NCI-H2029 (cell line): ENCODE results near the gene RIMBP3B.
"Not testable (repeated sequence)": the region's sequence is repeated elsewhere in the genome, so short reads cannot be mapped to it uniquely, and the experiment has no call there.

Experiments
- DNase-seq: peaks from one replicate; lab custom pipeline; 2025; lab: John Stamatoyannopoulos, UW

Gene RIMBP3B, protein sequence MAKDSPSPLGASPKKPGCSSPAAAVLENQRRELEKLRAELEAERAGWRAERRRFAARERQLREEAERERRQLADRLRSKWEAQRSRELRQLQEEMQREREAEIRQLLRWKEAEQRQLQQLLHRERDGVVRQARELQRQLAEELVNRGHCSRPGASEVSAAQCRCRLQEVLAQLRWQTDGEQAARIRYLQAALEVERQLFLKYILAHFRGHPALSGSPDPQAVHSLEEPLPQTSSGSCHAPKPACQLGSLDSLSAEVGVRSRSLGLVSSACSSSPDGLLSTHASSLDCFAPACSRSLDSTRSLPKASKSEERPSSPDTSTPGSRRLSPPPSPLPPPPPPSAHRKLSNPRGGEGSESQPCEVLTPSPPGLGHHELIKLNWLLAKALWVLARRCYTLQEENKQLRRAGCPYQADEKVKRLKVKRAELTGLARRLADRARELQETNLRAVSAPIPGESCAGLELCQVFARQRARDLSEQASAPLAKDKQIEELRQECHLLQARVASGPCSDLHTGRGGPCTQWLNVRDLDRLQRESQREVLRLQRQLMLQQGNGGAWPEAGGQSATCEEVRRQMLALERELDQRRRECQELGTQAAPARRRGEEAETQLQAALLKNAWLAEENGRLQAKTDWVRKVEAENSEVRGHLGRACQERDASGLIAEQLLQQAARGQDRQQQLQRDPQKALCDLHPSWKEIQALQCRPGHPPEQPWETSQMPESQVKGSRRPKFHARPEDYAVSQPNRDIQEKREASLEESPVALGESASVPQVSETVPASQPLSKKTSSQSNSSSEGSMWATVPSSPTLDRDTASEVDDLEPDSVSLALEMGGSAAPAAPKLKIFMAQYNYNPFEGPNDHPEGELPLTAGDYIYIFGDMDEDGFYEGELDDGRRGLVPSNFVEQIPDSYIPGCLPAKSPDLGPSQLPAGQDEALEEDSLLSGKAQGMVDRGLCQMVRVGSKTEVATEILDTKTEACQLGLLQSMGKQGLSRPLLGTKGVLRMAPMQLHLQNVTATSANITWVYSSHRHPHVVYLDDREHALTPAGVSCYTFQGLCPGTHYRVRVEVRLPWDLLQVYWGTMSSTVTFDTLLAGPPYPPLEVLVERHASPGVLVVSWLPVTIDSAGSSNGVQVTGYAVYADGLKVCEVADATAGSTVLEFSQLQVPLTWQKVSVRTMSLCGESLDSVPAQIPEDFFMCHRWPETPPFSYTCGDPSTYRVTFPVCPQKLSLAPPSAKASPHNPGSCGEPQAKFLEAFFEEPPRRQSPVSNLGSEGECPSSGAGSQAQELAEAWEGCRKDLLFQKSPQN (N-terminal part only)

DNA sequence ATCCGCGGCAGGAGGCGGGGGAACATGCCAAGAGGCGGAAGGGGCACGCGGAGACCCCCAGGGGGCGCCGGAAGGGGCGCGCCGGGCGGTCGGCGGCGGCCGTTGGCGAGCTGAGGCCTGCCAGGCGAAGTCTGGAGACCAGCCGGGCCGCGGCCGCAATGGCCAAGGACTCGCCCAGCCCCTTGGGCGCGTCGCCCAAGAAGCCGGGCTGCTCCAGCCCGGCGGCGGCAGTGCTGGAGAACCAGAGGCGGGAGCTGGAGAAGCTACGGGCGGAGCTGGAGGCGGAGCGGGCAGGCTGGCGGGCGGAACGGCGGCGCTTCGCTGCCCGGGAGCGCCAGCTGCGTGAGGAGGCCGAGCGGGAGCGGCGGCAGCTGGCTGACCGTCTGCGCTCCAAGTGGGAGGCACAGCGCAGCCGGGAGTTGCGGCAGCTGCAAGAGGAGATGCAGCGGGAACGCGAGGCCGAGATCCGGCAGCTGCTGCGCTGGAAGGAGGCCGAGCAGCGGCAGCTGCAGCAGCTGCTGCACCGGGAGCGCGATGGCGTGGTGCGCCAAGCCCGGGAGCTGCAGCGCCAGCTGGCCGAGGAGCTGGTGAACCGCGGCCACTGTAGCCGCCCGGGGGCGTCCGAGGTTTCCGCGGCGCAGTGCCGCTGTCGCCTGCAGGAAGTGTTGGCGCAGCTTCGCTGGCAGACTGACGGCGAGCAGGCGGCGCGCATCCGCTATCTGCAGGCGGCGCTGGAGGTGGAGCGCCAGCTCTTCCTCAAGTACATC is at the start of gene RIMBP3B:
RIMBP3B (plus strand) TSS at position 51 of the 767 bp plus-strand sequence; CDS start at position 159, 108 bp downstream.
- DNase-seq = not testable (repeated sequence)

DNA sequence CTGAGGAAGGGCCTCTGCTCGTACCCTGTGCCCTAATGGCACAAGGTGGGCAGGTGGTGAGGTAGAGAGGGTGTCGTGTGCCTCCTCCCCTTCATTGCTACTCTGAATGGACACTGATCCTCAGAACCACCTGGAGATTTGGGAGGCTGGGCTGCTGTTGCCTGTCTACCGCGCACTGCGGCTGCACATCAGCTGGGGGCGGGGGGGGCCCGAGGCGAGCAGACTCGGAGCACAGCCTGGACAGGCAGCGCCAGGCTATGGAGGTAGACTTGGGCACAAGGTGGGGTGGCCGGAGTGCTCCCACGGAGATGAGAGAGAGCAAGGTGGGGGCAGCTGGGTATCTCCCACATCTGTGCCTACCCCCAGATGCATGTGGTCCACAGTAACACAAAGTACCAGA is 26.0 kb upstream of the RIMBP3B start:
- DNase-seq = not testable (repeated sequence)

DNA sequence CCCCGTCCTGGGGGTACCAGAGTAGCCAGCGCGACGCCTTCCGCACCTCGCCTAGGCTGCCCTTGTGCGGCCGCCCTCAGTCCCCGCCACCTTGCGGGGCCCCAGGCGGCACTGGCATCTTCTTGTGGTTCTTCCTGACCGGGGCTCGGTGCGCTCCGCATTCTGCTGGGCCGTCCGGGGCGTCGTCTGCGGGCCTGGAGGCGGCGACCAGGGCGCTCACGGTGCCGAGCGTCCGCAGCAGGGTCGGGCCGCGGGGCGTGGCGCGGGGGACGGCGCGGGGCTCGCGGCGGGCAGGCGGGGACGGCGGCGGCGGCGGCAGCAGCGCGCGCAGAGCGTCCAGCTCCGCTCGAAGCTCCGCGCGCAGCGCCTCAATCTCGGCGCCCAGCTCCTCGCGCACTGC is 23.0 kb upstream of the RIMBP3B start:
- DNase-seq = not testable (repeated sequence)

DNA sequence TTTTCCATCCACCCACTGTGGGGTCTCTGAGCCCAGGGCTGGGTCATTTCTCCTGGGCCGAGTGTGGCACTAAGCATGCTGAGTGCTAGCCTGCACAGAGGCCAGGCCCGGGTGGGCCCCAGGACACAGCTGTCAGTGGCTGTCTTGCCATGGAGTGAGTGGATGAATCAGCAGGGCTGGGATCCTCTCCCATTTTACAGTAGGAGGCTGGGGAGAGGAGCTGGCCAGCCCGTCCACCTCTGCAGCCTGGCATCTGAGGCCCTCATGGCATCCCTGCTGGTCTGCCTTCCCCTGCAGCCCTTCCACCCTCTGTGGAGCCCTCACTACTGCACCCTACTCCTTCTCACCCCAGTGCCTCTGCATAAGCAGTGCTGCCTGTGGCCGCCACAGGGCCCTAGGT is 21.1 kb upstream of the RIMBP3B start:
- not testable (repeated sequence) for DNase-seq

DNA sequence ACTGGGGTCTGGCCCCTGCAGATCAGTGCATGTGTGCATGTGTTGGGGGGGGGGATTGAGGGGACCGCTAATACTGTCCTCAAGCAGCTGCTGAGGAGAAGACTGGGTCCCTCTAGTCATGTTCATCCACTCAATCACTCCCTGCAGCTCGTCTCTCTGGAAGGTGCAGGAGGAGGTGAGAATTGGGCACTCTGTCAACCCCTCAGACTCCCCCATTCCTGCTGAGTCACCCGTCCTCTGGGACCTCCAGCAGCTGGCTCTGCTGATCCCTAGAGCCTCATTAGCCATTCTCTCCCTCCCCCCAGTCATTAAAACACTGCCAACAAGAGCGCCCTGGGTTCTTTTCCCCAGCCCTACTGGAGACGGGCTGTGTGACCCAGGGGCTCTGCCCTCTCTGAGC is 20.5 kb upstream of the RIMBP3B start:
- not testable (repeated sequence) for DNase-seq

DNA sequence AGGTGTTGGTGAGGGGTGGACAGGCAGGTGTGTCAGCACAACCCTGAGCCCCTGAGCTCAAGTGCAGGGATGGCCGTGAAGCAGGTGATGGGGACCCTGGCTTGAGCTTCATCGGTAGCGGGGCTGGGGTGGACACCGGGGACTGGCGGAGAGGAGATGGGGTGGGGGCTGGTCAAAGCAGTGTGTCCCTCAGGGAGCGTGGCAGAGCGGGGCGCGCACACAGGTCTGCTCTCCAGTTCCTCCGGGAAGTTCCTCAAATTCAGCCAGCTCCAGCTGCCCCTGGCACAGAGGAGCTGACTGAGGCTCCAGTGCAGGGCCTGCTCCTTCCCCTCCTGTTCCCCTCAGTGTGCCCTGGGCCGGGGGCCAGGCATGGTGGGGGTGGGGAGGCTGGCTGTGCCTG is 19.7 kb upstream of the RIMBP3B start:
- DNase-seq = not testable (repeated sequence)

DNA sequence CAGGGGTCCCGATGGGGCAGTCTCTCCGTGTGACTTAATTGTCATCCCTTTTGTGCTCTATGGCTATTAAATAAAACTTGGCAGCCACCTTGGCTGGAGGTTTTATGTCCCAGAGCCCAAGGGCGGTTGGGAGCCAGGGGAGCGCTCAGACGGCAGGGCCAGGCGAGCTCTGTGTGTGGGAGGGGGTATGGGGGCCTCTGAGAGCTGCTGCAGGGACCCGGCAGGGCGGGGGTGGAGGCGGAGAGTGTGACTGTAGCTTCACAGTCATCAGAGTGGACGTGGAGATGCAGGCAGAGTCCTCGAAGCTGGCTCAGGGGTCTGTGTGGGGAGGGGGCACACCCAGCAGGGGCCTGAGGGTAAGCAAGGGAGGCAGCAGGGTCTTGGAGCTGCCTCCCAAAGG is 19.2 kb upstream of the RIMBP3B start:
- DNase-seq = not testable (repeated sequence)

DNA sequence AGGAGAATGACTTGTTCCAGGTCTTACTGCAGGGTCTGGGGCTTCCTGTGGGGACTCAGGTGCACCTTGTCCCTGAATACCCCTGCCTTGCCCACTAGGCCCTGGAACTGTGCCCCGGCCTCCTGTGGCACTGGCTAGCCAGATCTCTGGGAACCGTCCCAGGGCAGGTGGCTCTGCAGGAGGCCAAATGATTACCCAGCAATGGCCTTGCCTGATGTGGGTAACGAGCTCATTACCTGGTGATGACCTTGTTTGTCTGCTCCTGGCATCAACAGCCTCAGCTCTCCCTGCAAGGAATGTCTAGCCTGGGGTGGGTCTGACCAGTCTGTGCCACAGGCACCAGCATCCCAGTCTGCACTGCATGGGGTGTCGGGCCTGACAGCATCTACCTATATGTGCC is 18.2 kb upstream of the RIMBP3B start:
- DNase-seq = not testable (repeated sequence)

DNA sequence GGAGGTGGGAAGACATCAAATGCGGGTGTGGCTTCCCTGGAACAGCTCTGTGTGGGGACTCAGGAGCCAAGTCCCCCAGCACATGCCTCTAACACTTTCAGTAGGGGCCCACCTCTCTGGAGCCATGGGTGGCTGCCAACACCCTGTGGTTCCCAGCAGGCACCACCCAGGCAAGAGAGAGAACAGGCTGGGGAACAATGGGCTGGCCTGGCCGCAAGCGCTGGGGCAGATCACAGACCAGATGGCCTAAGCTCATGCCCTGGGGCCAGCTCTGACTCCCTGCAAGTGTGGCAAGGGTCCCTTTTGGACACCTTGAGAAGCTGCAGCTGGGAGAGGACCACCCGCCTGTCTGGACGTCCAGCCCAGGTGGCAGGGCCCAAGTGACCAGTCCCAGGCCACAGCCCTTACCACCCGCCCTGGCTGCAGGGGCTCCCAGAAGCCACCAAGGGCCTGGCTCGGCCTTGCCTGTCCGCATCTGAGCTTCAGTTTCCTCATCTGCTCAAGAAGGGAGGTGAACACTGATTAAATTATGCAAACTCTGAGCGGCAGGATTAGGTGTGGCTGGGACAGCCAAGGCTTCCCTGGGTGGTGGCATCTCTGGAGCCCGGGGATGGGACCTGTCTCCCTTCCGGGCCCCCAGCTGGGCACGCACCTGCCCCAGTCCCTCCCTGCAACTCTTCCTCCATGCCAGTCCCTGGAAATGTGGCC is 14.8 kb upstream of the RIMBP3B start:
- not testable (repeated sequence) for DNase-seq

DNA sequence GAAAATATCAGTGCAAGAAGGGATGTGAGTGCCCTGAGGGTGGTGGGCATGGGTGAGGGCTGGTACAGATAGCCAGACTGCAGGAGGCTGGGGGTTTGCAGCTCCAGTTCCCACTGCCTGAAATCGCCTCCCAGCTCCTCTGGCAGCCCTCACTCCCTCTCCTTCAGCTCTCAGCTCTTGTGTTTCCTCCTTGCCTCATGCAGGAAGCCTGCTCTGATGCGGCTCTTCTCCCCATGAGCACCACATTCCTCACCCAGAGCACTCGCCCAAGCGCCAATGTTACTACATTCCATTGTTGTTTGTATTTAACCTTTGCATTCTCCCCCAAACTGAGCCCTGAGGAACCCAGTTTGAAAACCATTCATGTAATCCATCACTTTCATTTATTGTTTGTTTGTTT is 7.7 kb upstream of the RIMBP3B start:
- not testable (repeated sequence) for DNase-seq

DNA sequence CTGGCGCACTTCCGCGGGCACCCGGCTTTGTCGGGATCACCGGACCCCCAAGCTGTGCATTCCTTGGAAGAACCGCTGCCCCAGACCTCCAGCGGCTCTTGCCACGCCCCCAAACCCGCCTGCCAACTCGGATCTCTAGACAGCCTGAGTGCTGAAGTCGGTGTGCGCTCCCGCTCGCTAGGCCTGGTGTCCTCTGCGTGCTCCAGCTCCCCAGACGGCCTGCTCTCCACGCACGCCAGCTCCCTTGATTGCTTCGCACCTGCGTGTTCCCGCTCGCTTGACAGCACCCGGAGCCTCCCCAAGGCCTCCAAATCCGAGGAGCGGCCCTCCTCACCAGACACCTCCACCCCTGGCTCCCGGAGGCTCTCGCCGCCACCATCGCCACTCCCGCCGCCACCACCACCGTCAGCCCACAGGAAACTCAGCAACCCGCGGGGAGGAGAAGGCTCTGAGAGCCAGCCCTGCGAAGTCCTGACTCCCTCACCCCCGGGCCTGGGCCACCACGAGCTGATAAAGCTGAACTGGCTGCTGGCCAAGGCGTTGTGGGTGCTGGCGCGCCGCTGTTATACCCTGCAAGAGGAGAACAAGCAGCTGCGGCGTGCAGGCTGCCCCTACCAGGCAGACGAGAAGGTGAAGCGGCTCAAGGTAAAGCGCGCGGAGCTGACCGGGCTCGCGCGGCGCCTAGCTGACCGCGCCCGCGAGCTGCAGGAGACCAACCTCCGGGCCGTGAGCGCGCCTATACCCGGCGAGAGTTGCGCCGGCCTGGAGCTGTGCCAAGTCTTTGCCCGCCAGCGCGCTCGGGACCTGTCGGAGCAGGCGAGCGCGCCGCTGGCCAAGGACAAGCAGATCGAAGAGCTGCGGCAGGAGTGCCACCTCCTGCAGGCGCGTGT is 1.2 kb downstream of the RIMBP3B start:
- not testable (repeated sequence) for DNase-seq

DNA sequence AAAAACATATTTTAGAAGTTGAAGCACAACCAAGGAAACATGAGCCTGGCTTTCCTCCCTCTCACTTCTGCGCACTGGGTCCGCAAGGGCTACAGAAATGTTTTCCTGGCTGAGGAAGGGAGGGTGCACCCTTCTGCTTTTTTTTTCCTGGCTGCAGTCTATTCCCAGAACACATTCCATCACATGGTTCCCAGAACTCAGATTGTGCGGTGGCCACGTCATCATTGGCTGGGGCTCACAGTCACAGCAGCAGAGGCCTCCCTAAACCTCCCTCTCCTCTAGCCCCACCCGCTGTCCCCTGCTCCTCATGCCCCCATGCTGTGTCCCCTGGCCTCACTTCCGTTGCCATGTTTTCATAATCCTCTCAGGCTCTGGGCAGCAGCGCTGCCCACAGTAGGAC is 5.9 kb downstream of the RIMBP3B start:
- DNase-seq = not testable (repeated sequence)

DNA sequence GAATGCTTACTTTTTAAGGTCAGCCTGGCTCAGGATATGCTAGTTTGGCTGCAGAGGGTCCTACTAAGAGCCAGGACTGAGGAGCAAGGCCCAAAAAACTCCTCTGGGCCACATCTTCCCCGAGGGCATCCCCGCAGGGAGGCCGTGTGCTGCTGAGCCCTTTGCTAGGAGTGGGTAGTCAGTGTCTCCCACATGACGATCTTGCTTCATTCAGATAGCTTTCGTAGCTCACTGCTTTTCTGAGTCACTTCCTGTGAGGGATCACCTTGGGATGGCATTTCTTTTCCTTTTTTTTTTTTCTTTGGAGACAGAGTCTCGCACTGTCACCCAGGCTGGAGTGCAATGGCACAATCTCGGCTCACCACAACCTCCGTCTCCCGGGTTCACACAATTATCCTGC is 6.5 kb downstream of the RIMBP3B start:
- not testable (repeated sequence) for DNase-seq

DNA sequence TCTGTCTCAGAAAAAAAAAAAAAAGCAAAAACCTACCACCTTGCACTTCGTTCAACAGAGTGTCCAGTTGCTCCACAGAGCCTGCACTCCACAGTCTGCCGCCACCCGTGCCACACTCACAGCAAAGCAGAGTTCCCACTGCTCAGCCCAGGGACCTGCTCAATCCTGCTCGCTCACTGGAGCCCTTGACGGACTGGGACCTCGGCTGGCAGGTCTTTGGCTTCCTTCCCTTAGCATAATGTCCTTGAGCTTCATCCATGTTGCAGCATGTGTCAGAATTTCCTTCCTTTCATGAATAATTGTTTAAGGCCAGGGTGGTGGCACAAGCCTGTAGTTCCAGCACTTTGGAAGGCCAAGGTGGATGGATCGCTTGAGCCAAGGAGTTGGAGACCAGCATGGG is 11.1 kb downstream of the RIMBP3B start:
- DNase-seq = not testable (repeated sequence)

DNA sequence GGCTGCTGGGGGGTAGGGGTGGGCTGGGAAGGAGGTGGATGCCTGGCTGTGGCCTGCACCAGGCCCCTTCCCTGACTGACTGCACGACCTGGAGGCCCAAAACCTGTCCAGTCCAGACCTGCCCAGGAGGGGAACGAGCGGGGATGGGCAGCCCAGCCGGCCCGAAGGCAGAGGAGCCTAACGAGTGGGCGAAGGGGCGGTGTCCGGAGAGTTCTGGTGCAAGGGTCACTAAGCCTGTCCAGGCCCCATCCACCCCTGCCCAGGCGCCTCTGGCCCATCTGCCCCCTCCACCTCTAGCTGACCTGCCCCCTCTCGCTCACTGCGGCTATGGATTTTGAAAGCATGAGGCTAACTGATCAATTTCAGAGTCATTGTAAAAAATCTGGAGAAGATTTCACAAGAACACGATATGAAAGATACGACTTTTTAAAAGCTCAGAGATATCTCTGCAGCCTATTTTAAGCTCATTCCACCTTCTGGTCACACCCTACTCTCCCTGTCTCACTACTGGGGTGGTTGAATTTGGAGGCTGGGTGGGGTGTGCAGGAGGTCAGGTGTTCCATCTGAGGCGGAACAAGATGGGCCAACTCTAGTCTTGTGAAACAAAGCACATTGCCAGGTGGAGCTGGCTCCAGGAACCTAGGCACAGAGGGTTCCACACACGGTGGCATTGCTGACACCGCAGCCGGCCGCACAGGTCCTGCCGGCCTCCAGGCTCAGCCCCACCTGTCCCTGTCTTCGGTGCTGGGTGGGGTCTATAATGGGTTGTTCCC is 17.8 kb downstream of the RIMBP3B start:
- DNase-seq = not testable (repeated sequence)

DNA sequence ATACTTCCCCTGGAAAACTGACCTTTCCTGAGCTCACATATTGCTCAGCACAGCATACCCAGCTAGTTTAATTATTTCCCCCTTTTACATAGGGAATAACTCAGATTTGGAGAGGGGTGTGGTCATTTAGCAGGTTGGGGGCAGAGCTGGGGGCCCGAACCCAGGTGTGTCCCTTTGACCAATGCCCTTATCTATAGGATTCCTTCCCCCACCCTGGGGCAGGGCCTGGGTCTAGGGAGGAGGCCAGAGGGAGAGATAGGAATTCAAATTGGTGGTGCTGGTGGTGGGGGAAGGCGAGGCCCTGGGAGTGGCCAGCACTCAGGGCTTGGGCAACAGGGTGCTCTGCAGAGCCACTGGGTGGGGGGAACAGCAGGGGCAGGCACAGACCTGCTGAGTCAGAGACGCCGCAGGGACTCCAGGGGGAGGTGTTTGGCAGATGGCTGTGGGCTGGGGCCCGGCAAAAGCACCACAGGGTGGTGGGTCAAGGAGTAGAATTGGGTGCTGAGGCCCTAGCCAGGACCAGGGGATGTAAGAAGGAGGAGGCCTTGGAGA is 19.3 kb downstream of the RIMBP3B start:
- not testable (repeated sequence) for DNase-seq

DNA sequence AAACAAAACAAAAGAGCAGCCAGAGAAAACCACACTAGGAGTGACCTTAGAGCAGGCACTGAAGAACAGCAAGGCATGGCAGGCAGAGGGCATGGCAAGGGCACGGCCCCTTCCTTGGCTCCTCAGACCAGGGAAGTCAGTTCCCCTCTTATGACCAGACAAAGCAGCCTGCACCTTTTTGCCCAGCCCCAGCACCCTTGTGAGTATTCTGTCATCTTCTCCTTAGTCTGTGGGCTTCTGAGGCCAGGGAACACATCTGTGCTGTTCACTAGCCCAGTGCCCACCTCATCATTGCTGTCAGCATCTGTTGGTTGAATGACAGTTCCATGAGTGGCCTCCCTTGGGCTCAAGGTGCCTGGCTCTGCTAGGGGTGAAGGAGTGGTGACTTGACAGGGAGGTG is 23.6 kb downstream of the RIMBP3B start:
- DNase-seq = not testable (repeated sequence)

DNA sequence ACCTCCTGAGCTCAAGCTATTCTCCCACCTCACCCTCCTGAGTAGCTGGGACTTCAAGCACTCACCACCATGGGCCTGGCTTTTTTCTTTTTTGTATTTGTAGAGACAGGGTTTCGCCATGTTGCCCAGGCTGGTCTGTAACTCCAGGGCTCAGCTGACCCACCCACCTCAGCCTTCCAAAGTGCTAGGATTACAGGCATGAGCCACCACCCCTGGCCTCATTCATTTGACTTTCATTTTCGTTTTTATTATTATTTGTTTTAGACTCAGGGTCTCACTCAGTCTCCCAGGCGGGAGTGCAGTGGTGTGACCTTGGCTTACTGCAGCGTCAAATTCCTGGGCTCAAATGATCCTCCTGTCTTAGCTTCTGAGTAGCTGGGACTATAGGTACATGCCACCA is 24.2 kb downstream of the RIMBP3B start:
- not testable (repeated sequence) for DNase-seq
